ENCODE data around the gene HSD3B2.

The HSD3B2 gene

DNA sequence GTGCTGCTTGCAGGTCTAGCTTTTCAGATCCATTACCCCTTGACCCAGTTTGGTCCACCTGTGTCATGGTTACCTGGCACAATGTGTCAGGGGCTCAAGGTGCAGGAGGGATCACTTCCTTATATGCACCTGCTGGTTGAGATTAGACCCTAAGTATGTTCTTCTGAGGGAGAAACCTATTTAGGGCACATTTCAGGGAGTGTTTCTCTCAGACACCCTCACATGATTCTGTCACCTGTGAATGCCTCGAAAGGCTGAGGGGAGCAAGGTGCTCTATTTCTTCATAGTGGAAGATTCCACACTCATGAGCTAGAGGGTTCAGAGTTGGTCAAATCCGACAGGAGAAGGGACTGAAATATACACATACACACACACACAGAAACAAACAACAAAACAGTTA, 15.5 kb downstream of the HSD3B2 start:
- Mint-ChIP-seq H3K27ac (no peak overlapping the region), H3K4me3 (no peak overlapping the region), H3K27me3 (peaks cover 8% of the 10 kb centered on the region), H3K9me3 (no peaks in the 10 kb centered on the region), H3K36me3 (no peaks in the 10 kb centered on the region), H3K4me1 (no peaks in the 10 kb centered on the region)

DNA sequence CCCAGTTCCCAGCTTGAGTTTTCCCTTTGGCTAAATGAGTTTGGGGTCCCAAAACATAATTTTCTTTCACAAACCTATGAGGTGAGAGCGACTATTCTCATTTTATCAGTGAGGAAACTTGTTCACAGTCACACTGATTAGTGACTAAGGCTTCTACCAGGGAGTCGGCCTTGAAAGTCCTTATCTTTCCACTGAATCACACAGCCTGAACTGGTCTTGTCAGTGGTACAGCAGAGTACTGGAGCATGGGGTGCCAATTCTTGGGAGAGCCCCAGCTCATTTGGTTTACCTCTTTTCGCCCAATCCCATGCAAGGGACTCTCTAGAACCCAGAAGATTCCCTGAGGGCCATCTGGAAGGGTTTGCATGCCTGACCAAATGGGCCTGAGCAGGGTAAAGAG, 16.9 kb downstream of the HSD3B2 start:
- Mint-ChIP-seq H3K27ac (no peak overlapping the region), H3K36me3 (no peaks in the 10 kb centered on the region), H3K9me3 (no peaks in the 10 kb centered on the region), H3K4me3 (no peak overlapping the region), H3K4me1 (no peaks in the 10 kb centered on the region), H3K27me3 (peaks cover 8% of the 10 kb centered on the region)

DNA sequence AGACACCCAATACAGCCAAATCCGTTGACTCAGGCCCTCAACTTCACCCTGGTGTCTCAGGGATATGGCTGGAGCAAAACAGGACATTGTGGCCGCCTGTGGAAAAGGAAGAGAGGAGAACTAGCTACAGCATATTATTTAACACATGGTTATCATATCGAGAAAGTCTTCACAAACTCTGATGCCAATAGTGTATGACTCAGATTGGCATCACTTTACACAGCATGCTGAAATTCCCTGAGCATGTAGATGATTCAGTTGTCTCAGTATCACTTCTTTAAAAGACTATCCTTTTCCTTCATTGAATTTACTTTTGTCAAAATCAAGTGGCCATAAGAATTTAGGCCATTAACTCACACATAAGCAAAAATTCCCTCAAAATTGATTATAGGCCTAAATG, 20.1 kb downstream of the HSD3B2 start:
- Mint-ChIP-seq H3K27me3 (peaks cover 5% of the 10 kb centered on the region), H3K4me3 (no peak overlapping the region), H3K36me3 (no peaks in the 10 kb centered on the region), H3K27ac (no peak overlapping the region), H3K9me3 (no peaks in the 10 kb centered on the region), H3K4me1 (no peaks in the 10 kb centered on the region)

DNA sequence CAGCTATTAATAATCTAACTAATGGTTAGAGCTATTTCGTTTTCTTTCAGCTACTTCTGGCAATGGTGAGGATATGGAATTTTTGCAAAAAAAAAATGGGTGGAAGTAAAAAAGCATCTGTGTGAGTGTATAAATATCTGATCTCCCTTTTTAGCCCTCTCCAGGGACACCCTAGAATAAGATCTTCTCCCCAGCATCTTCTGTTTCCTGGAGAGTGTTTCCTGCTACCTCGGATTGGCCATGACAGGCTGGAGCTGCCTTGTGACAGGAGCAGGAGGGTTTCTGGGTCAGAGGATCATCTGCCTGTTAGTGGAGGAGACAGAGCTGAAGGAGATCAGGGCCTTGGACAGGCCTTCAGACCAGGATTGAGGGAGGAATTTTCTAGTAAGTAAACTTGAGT, 23.8 kb downstream of the HSD3B2 start:
- no peaks in the 10 kb centered on the region for H3K4me1 Mint-ChIP-seq
- H3K27me3 Mint-ChIP-seq = peaks cover 2% of the 10 kb centered on the region
- H3K4me3 Mint-ChIP-seq = no peak overlapping the region
- no peak overlapping the region for H3K27ac Mint-ChIP-seq
- H3K36me3 Mint-ChIP-seq = no peaks in the 10 kb centered on the region
- no peaks in the 10 kb centered on the region for H3K9me3 Mint-ChIP-seq

DNA sequence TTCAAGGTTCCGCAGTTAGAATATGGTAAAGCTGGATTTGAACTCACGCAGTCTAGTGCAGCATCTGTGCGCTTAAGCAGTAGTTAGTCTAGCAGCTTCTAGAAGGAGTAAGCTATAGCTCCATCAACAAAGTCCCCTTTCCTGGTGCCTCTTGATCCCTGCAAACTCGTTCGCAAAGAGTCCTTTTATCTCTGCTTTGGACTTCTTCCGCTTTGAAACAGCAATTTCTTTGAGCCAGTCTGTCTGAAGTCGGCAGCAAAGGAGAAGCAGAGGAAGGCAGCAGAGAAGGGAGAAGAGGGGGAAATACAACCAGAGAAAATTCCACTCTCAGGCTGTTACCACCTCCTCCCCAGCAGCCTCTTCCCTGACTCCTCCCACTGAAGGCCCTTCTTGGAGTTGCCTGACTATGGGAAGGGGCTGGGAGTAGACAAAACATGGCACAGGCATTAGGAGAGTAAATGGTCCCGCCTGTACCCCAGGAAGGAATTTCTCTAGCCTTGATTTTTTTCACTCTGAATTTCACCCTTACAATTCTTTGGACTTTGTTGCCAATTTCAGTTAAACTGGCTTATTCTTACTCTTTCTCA, 25.9 kb downstream of the HSD3B2 start:
- no peaks in the 10 kb centered on the region for H3K4me1 Mint-ChIP-seq
- no peaks in the 10 kb centered on the region for H3K9me3 Mint-ChIP-seq

DNA sequence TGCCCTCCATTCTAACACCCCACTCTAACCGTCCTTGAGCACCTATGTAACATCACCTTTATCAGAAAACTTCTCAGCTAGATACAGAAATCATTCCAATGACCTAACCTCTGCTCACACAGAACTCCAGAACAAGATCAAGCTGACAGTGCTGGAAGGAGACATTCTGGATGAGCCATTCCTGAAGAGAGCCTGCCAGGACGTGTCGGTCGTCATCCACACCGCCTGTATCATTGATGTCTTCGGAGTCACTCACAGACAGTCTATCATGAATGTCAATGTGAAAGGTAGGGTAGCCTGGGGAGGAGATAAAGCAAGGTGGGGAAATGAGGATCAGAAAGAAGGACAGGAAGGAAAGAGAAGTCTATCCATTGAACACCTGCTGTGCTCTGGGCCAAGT, 27.8 kb downstream of the HSD3B2 start:
- H3K27ac Mint-ChIP-seq = no peak overlapping the region
- H3K27me3 Mint-ChIP-seq = no peaks in the 10 kb centered on the region
- H3K9me3 Mint-ChIP-seq = no peaks in the 10 kb centered on the region
- no peak overlapping the region for H3K4me3 Mint-ChIP-seq
- no peaks in the 10 kb centered on the region for H3K4me1 Mint-ChIP-seq
- no peaks in the 10 kb centered on the region for H3K36me3 Mint-ChIP-seq

More for the DNA sequence above, 25.9 kb downstream of the HSD3B2 start:
- Mint-ChIP-seq H3K4me3 (no peak overlapping the region), H3K36me3 (no peaks in the 10 kb centered on the region), H3K27me3 (no peaks in the 10 kb centered on the region), H3K27ac (no peak overlapping the region)

DNA sequence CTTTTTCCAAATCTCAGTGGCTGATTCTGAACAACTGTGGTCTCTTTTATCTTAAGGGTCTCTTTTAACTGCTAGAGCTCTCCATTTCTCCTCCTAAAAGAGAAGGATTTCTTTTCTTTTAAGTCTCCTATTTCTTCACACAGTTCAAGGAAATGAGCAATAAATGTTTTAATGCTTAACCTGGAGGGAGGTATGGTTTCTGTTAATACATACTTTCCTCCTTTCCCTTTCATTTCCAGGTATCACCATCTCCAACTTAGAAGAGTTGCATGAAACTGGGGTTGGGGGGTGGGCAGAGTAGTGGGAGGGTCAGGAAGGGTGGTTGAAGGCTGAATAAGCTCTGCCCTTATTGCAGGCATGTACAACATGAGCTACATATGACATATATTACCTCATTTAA, 31.4 kb downstream of the HSD3B2 start:
- H3K27ac Mint-ChIP-seq = no peak overlapping the region
- H3K4me3 Mint-ChIP-seq = no peak overlapping the region
- H3K27me3 Mint-ChIP-seq = no peaks in the 10 kb centered on the region
- no peaks in the 10 kb centered on the region for H3K36me3 Mint-ChIP-seq
- no peaks in the 10 kb centered on the region for H3K4me1 Mint-ChIP-seq
- no peaks in the 10 kb centered on the region for H3K9me3 Mint-ChIP-seq

DNA sequence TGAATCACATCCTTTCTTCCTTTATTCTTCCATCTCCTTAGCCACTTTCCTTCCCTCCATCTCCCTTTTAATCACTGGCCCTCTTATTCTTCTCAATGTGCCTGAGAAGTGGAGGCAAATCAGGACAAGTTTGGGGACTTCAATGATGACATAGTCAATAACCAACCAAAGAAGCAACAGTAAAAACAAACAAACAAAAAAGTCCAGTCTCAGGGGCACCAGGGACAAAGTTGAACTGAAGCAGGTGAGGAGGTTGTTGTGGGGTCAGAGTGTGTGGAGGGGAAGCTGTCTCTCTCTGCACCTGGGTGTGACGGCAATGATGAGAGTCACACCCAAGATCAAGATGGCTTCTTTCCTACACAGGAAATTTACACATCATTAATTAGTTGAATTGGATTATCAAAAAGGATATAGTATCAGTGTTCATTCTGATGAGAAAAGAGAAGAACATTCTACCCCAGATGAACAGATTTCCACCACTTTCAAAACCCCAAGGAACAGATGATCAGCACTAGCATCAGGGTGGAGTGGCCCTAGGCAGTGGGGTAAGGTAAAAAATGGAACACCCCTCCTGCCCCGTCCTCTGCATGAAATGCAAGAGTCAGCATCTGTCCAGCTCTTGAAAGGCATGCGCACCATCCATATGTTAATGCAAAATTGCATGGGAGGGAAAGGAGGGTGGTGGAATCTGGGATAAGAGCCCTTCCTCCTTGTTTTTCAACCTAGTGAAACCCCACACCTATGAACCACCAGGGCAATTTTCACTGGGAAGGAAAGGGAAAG, 32.6 kb downstream of the HSD3B2 start:
- Mint-ChIP-seq H3K4me1 (no peaks in the 10 kb centered on the region), H3K27ac (no peak overlapping the region), H3K27me3 (no peaks in the 10 kb centered on the region), H3K4me3 (no peak overlapping the region), H3K9me3 (no peaks in the 10 kb centered on the region), H3K36me3 (no peaks in the 10 kb centered on the region)

DNA sequence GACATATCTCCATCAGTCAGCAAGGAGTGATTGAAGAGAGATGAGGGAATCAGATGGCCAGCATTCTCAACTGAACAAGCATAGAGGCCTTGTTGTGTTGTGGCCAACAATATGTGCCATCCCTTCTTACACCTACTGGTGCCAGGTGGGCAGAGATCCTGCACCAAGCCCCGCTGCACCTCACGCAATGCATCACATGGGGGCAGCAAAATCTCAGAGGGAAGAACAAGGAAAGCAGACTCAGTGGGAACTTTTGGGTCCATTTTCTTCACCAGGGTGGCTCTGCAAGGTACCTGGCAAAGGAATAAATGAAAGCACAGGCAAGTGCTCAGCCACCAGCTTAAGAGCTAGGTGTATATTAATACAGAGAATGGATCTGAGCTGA, 33.2 kb downstream of the HSD3B2 start:
- H3K27me3 Mint-ChIP-seq = no peaks in the 10 kb centered on the region
- H3K36me3 Mint-ChIP-seq = no peaks in the 10 kb centered on the region
- no peak overlapping the region for H3K27ac Mint-ChIP-seq
- H3K4me1 Mint-ChIP-seq = no peaks in the 10 kb centered on the region
- no peaks in the 10 kb centered on the region for H3K9me3 Mint-ChIP-seq
- no peak overlapping the region for H3K4me3 Mint-ChIP-seq

DNA sequence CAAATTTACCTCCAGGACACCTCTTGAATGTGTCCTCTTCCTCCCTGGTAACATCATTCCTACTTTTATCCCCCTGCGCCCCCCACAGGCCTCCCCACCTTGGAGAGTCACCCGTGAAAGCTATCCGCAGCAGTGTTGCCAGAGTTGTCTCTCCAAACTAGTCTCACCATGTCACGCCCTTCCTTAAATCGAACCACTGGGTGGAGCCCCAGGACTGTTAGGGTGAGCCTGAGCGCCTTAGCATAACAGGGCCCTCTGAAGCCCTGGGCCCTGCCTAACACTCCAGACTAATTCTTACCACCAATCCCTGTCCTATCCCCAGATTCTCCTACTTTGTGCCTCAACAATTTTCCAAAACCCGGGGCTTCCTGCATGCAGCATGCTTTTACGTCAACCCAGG, 35.0 kb downstream of the HSD3B2 start:
- no peaks in the 10 kb centered on the region for H3K9me3 Mint-ChIP-seq
- no peaks in the 10 kb centered on the region for H3K36me3 Mint-ChIP-seq
- no peaks in the 10 kb centered on the region for H3K27me3 Mint-ChIP-seq
- no peak overlapping the region for H3K4me3 Mint-ChIP-seq
- H3K27ac Mint-ChIP-seq = no peak overlapping the region
- H3K4me1 Mint-ChIP-seq = no peaks in the 10 kb centered on the region

DNA sequence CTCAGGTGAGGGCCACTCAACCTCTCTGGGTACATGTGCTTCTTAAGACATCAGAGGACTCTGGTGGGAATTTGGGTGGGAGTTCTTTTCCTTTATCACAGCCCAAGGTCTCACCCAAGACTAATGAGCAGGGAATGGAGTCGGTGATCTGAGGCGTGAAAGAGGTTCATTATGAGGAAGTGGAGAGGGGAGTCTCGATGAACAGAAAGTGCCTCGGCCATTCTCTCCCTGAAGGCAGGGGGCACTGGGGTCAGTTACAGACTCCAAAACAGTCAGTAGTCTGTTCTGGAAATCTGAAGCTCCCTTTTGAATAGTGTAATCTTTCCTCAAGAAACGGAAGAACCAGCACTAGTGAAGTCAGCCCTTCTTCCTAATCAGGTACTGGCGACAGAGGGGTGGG, 36.2 kb downstream of the HSD3B2 start:
- Mint-ChIP-seq H3K4me1 (no peaks in the 10 kb centered on the region), H3K9me3 (no peaks in the 10 kb centered on the region), H3K27me3 (no peaks in the 10 kb centered on the region), H3K27ac (no peak overlapping the region), H3K4me3 (no peak overlapping the region), H3K36me3 (no peaks in the 10 kb centered on the region)

DNA sequence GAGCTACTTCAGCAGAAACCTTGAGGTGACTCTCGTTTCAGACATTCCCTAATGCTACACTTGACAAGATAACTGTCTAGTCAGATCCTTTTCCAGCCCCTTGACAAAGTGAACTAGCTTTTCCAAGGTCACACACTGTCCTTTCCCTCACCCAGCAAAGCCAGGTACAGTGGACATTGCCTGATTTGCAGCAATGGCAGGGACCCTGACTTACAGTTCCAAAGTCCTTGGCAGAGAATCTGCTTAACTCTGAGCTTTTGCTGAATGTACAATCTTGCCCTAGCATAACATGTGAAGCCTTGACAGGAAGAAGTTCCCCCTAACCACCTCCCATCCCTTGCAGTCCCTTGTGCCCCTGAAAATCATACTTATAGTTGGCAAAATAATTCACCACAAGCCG, 37.1 kb downstream of the HSD3B2 start:
- no peaks in the 10 kb centered on the region for H3K9me3 Mint-ChIP-seq
- H3K4me3 Mint-ChIP-seq = no peak overlapping the region
- H3K4me1 Mint-ChIP-seq = no peaks in the 10 kb centered on the region
- H3K27me3 Mint-ChIP-seq = no peaks in the 10 kb centered on the region
- no peaks in the 10 kb centered on the region for H3K36me3 Mint-ChIP-seq
- H3K27ac Mint-ChIP-seq = no peak overlapping the region

DNA sequence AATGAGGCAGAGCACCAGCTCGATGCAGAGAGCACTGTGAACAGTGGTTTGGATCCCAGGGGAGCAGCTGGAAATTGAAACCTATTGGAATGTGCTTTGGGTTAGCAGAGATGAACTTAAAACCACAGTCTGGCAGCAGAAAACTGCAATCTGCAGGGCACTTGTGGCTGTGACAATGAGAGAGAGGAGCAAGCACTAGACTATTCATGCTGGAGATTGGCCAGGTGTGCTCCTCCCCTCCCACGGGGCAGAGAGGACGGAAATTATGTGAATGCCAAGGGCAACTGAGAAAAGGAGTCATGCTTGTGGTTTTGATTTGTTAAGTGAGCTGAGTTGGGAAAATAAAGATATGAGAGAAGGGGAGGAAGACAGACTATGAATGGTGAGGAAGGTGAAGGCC, 38.1 kb downstream of the HSD3B2 start:
- H3K9me3 Mint-ChIP-seq = no peaks in the 10 kb centered on the region

DNA sequence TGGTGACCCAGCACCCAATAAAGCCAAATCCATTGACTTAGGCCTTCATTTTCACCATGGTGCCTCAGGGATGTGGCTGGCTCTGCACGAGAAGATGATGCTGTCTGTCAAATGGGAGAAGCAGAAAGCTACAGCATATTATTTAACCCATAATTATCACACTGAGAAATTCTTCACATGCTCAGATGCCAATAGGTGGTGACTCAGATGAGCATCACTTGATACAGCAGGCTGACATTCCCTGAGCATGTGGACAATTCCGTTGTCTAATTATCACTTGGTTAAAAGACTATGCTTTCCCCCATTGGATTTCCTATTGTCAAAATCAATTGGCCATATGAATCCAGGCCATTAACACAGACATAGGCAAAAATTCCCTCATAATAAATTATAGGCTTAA, 48.0 kb downstream of the HSD3B2 start:
- H3K36me3 Mint-ChIP-seq = no peaks in the 10 kb centered on the region
- H3K4me1 Mint-ChIP-seq = no peaks in the 10 kb centered on the region
- H3K27ac Mint-ChIP-seq = no peak overlapping the region
- peaks cover 4% of the 10 kb centered on the region for H3K9me3 Mint-ChIP-seq
- H3K4me3 Mint-ChIP-seq = no peak overlapping the region
- peaks cover 3% of the 10 kb centered on the region for H3K27me3 Mint-ChIP-seq

More for the DNA sequence above, 38.1 kb downstream of the HSD3B2 start:
- Mint-ChIP-seq H3K4me1 (no peaks in the 10 kb centered on the region), H3K36me3 (no peaks in the 10 kb centered on the region), H3K4me3 (no peak overlapping the region), H3K27me3 (no peaks in the 10 kb centered on the region), H3K27ac (no peak overlapping the region)

DNA sequence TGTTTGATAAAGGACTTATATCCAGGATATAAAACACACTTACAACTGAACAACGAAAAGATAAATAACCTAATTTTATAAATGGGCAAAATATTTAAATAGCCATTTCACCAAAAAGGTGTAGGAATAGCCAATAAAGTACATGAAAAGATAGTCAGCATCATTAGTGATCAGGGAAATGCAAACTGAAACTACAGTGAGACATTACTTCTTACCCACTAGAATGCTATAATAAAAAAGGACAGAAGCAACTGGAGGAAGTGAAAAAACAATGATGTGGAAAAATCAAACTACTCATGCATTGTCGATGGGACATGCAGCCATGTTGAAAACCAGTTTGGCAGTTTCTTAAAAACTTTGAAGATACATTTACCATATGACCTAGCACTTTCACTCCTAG, 48.6 kb downstream of the HSD3B2 start:
- Mint-ChIP-seq H3K4me3 (no peak overlapping the region), H3K9me3 (peaks cover 4% of the 10 kb centered on the region), H3K36me3 (no peaks in the 10 kb centered on the region), H3K27me3 (peaks cover 3% of the 10 kb centered on the region), H3K4me1 (no peaks in the 10 kb centered on the region), H3K27ac (no peak overlapping the region)

DNA sequence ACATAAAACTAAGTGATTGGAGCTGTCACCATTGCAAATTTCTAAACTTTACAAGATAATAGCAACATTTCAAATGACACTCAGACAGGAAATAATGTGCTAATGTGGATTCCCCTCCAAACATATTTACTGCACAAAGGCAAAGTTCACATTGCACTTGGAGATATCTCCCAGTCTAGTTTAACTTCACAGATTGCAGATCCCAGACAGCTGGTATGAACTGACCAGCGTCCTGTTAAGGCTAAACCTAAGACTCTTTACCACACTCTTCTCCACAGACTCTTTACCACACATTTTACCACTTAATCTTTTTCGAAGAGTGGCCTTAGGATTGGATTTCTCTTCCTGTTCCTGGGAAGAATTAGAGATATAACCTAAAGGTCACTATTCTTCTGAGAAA, 51.5 kb downstream of the HSD3B2 start:
- Mint-ChIP-seq H3K27ac (no peak overlapping the region), H3K4me3 (no peak overlapping the region), H3K4me1 (no peaks in the 10 kb centered on the region), H3K9me3 (peaks cover 4% of the 10 kb centered on the region), H3K36me3 (no peaks in the 10 kb centered on the region), H3K27me3 (peaks cover 7% of the 10 kb centered on the region)

DNA sequence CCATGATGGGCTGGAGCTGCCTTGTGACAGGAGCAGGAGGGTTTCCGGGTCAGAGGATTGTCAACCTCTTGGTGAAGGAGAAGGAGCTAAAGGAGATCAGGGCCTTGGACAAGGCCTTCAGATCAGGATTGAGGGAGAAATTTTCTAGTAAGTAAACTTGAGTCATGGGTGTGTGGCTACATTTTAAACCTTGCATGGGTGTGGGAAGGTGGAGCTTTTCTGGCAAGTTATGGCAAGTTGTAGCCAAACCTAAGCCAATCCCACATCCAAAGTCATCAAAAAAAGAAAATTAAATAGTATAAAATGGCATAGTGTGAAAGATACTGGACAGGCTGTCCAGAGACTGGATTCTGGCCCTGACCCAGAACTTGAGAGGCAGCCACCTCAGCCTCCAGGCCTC, 52.3 kb downstream of the HSD3B2 start:
- Mint-ChIP-seq H3K4me3 (no peak overlapping the region), H3K4me1 (no peaks in the 10 kb centered on the region), H3K36me3 (no peaks in the 10 kb centered on the region), H3K27me3 (peaks cover 7% of the 10 kb centered on the region), H3K9me3 (peaks cover 4% of the 10 kb centered on the region), H3K27ac (no peak overlapping the region)
